GM10266 (cell line): ENCODE results near the gene E2F6.

Source experiments
- DNase-seq: peaks from one replicate; pipeline ENCODE4 v3.0.0; 2012; ENCODE audit errors: extremely low spot score
- CTCF ChIP-seq: IDR thresholded peaks from 2 replicates; pipeline ENCODE4 v1.5.1; 2012; ENCODE audit warnings: mild to moderate bottlenecking, low read depth; ENCODE audit not compliant: control insufficient read depth, insufficient read depth; ENCODE audit errors: missing control alignments

E2F6 gene

GRCh38 chr2:11508279-11508678 lies 42.3 kb upstream of the E2F6 start:
- TF ChIP-seq CTCF: no peak
- no peak for DNase-seq

- no peak for DNase-seq
- TF ChIP-seq CTCF: no peak
Observed at GRCh38 chr2:11507517-11507916, 41.6 kb upstream of the E2F6 start.

GRCh38 chr2:11506611-11506969 lies 40.6 kb upstream of the E2F6 start:
- no peak for DNase-seq
- no peak for TF ChIP-seq CTCF

- no peak for TF ChIP-seq CTCF
- DNase-seq: no peak
Observed at GRCh38 chr2:11505652-11506610, 40.0 kb upstream of the E2F6 start.

- DNase-seq: no peak
- TF ChIP-seq CTCF: no peak
Observed at GRCh38 chr2:11503354-11503927, 37.5 kb upstream of the E2F6 start.

- no peak for TF ChIP-seq CTCF
- no peak for DNase-seq
Observed at GRCh38 chr2:11502740-11503292, 36.9 kb upstream of the E2F6 start.
